HCT116 (cell line): ENCODE measurements around the gene DHPS. TPM values are rescaled to one million over a fixed set of nuclear protein-coding genes. Genes with fewer than 3 reads are reported as not detected.

ENCODE experiments used
- ATAC-seq: fragments of 200-7000 bp; cut with Tn5 transposase; 2 replicates; pipeline ENCODE4 v1.9.1; 2020; ENCODE audit warnings: mild to moderate bottlenecking, moderate library complexity
- BruUV-seq: library from RNA; stranded (reverse); fragments of 400-500 nt; replicated peaks from 2 replicates; lab custom pipeline; 2021; lab: Mats Ljungman, UMichigan
- CTCF ChIA-PET: fragments of 300-600 bp; sonication (Branson Sonifier 250); formaldehyde crosslinking; loops from one replicate; lab custom pipeline; 2021; ENCODE audit warnings: antibody characterized with exemption; lab: Charles Lee
- POLR2A ChIA-PET: fragments of 300-600, 350-600 bp; sonication (Branson Sonifier 250); formaldehyde crosslinking; loops from one replicate; lab custom pipeline; 2021; ENCODE audit warnings: antibody characterized with exemption; lab: Charles Lee
- RAD21 ChIA-PET, 2 experiments: fragments of 300-600 bp; sonication (Branson Sonifier 250); formaldehyde crosslinking; loops; one replicate each; lab custom pipeline; 2023; ENCODE audit warnings: low total read pairs in 2 of 2; ENCODE audit not compliant: uncharacterized antibody in 2 of 2, unreplicated experiment in 2 of 2, low non-redundant PET in 1 of 2; lab: Charles Lee
- DNase-seq: peaks from one replicate; pipeline ENCODE4 v3.0.0-alpha.2; 2010; ENCODE audit warnings: low read depth, low spot score
- H2AFZ ChIP-seq: fragments of 200-600 bp; shearing (Covaris generic), sonication (generic); 2 replicates; pipeline ENCODE4 v1.6.1; 2017; ENCODE audit warnings: low read depth, mixed run types, mixed read lengths, antibody characterized with exemption, low read length; ENCODE audit not compliant: poor library complexity, severe bottlenecking
- H3K27ac ChIP-seq: 2 replicates; pipeline ENCODE4 v1.5.1; 2012; ENCODE audit warnings: low read depth, low read length
- H3K27me3 ChIP-seq: fragments of 200-600 bp; sonication (generic); 2 replicates; pipeline ENCODE4 v1.6.1; 2016; ENCODE audit warnings: mixed run types, low read length, mixed read lengths; ENCODE audit not compliant: insufficient read depth
- H3K36me3 ChIP-seq, 2 experiments: fragments of 200-500 bp in 1 of 2; fragments of 200-600 bp in 1 of 2; sonication (Bioruptor generic) in 1 of 2; sonication (generic) in 1 of 2; 2 replicates each; pipeline versions ENCODE4 v1.5.1 to v1.6.1; 2014 to 2016; ENCODE audit warnings: low read length in 2 of 2, inconsistent platforms in 1 of 2, mixed read lengths in 1 of 2, mixed run types in 1 of 2; ENCODE audit not compliant: insufficient read depth in 2 of 2, control insufficient read depth in 1 of 2
- H3K4me1 ChIP-seq, 2 experiments: fragments of 200-600 bp in 1 of 2; sonication (generic) in 1 of 2; 2 replicates each; pipeline versions ENCODE4 v1.5.1 to v1.6.1; 2012 to 2017; ENCODE audit warnings: low read length in 2 of 2, inconsistent platforms in 1 of 2, mild to moderate bottlenecking in 1 of 2, mixed read lengths in 1 of 2, mixed run types in 1 of 2, moderate library complexity in 1 of 2; ENCODE audit not compliant: insufficient read depth in 2 of 2, control insufficient read depth in 1 of 2
- H3K4me2 ChIP-seq: fragments of 200-600 bp; sonication (generic); 2 replicates; pipeline ENCODE4 v1.6.1; 2017; ENCODE audit warnings: mixed run types, low read length, mixed read lengths
- H3K4me3 ChIP-seq, 2 experiments: fragments of 200-600 bp in 1 of 2; sonication (generic) in 1 of 2; replicated peaks in 1 of 2; 2 replicates each; pipeline ENCODE4 v1.5.1; 2011 to 2016; ENCODE audit warnings: low read length in 2 of 2, control low read depth in 1 of 2, low read depth in 1 of 2, mild to moderate bottlenecking in 1 of 2, mixed read lengths in 1 of 2, mixed run types in 1 of 2
- H3K79me2 ChIP-seq: fragments of 200-600 bp; sonication (generic); 2 replicates; pipeline ENCODE4 v1.6.1; 2017; ENCODE audit warnings: mild to moderate bottlenecking, mixed run types, low read length, moderate library complexity, mixed read lengths; ENCODE audit not compliant: insufficient read depth
- H3K9ac ChIP-seq: fragments of 200-600 bp; sonication (generic); 2 replicates; pipeline ENCODE4 v1.6.1; 2016; ENCODE audit warnings: low read length, mixed read lengths
- H3K9me2 ChIP-seq: fragments of 200-600 bp; sonication (generic), shearing (Covaris generic); 2 replicates; pipeline ENCODE4 v1.6.1; 2017; ENCODE audit warnings: mixed run types, mild to moderate bottlenecking, moderate library complexity; ENCODE audit not compliant: insufficient read depth
- H3K9me3 ChIP-seq, 2 experiments: fragments of 200-500 bp in 1 of 2; fragments of 200-600 bp in 1 of 2; sonication (Bioruptor generic) in 1 of 2; sonication (generic) in 1 of 2; 2 replicates each; pipeline ENCODE4 v1.6.1; 2014 to 2017; ENCODE audit warnings: low read length in 2 of 2, mixed read lengths in 2 of 2, inconsistent platforms in 1 of 2, low read depth in 1 of 2, mild to moderate bottlenecking in 1 of 2, mixed run types in 1 of 2, moderate library complexity in 1 of 2; ENCODE audit not compliant: control insufficient read depth in 1 of 2, insufficient read depth in 1 of 2
- H4K20me1 ChIP-seq: fragments of 200-600 bp; sonication (generic), shearing (Covaris generic); 2 replicates; pipeline ENCODE4 v1.6.1; 2017; ENCODE audit warnings: mixed run types, mild to moderate bottlenecking, moderate library complexity; ENCODE audit not compliant: insufficient read depth
- CBX3 ChIP-seq: IDR thresholded peaks from 2 replicates; pipeline ENCODE4 v1.6.1; 2012; ENCODE audit warnings: low read depth
- CEBPB ChIP-seq: IDR thresholded peaks from 2 replicates; pipeline ENCODE4 v1.6.1; 2012; ENCODE audit warnings: low read depth
- ELF1 ChIP-seq: IDR thresholded peaks from 2 replicates; pipeline ENCODE4 v1.6.1; 2012; ENCODE audit warnings: low read depth, borderline replicate concordance
- EZH2 ChIP-seq: fragments of 200-600 bp; sonication (generic); IDR thresholded peaks from 2 replicates; pipeline ENCODE4 v1.6.1; 2017; ENCODE audit warnings: antibody characterized with exemption, mixed run types
- POLR2A ChIP-seq: IDR thresholded peaks from 2 replicates; pipeline ENCODE4 v1.7.0; 2011; ENCODE audit warnings: borderline replicate concordance; ENCODE audit not compliant: insufficient read depth, insufficient read length; ENCODE audit errors: extremely low read depth
- POLR2AphosphoS5 ChIP-seq: IDR thresholded peaks from 2 replicates; pipeline ENCODE4 v1.6.1; 2011; ENCODE audit warnings: mild to moderate bottlenecking, low read depth, low read length, moderate library complexity
- RAD21 ChIP-seq: IDR thresholded peaks from 2 replicates; pipeline ENCODE4 v1.6.1; 2012; ENCODE audit warnings: low read depth, mild to moderate bottlenecking
- SP1 ChIP-seq: IDR thresholded peaks from 2 replicates; pipeline ENCODE4 v1.6.1; 2012; ENCODE audit warnings: low read depth
- TCF7L2 ChIP-seq: IDR thresholded peaks from 2 replicates; pipeline ENCODE4 v1.7.0; 2011; ENCODE audit warnings: borderline replicate concordance, inconsistent platforms; ENCODE audit not compliant: insufficient read depth, insufficient read length; ENCODE audit errors: extremely low read depth
- YY1 ChIP-seq: IDR thresholded peaks from 2 replicates; pipeline ENCODE4 v1.6.1; 2011; ENCODE audit warnings: low read length, low read depth, moderate library complexity, mild to moderate bottlenecking; ENCODE audit not compliant: insufficient replicate concordance; ENCODE audit errors: extremely low read depth
- ZBTB33 ChIP-seq: IDR thresholded peaks from 2 replicates; pipeline ENCODE4 v1.6.1; 2011; ENCODE audit warnings: mild to moderate bottlenecking, low read length, moderate library complexity; ENCODE audit not compliant: insufficient replicate concordance; ENCODE audit errors: extremely low read depth
- ZFX ChIP-seq: fragments of 450-650 bp; IDR thresholded peaks from 2 replicates; pipeline ENCODE4 v1.6.1; 2017
- ZNF274 ChIP-seq: fragments of 200-500 bp; sonication (Bioruptor generic); IDR thresholded peaks from 2 replicates; pipeline ENCODE4 v1.6.1; 2014; ENCODE audit warnings: mild to moderate bottlenecking, low read depth, low read length, inconsistent platforms
- intact Hi-C: fragments of 100-400 bp; cut with micrococcal nuclease; formaldehyde crosslinking; loops from 2 replicates; pipeline ENCODE4 v1.10.0; 2022
- total RNA-seq: library from RNA; stranded (reverse); gene quantifications from one replicate; pipeline ENCODE4 v1.2.1, GENCODE V29; 2021; ENCODE audit not compliant: unreplicated experiment
- TF ChIP-seq, protein P1 (sequence below): IDR thresholded peaks from 2 replicates; pipeline ENCODE4 v1.6.1; 2012
- TF ChIP-seq, protein P2 (sequence below): IDR thresholded peaks from 2 replicates; pipeline ENCODE4 v1.6.1; 2012
- TF ChIP-seq, protein P3 (sequence below), 3 experiments: fragments of 200-600 bp in 1 of 3; sonication (generic) in 1 of 3; IDR thresholded peaks in 2 of 3; conservative IDR thresholded peaks in 1 of 3; 2 replicates each; pipeline ENCODE4 v1.5.1; 2012 to 2017; ENCODE audit warnings: low read depth in 2 of 3, low read length in 2 of 3, antibody characterized with exemption in 1 of 3, borderline replicate concordance in 1 of 3, control low read depth in 1 of 3, mild to moderate bottlenecking in 1 of 3, mixed read lengths in 1 of 3, mixed run types in 1 of 3, moderate library complexity in 1 of 3; ENCODE audit not compliant: insufficient read depth in 1 of 3

Gene DHPS
- total RNA-seq, 1 experiment from 2014 or later: 134 TPM

GRCh38 chr19:12696366-12697335 lies 15.0 kb upstream of the DHPS start, which contains the start of gene FBXW9 (continued):
- TF ChIP-seq, protein P1, sequence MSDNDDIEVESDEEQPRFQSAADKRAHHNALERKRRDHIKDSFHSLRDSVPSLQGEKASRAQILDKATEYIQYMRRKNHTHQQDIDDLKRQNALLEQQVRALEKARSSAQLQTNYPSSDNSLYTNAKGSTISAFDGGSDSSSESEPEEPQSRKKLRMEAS: peak; percentile 89
- no peak for TF ChIP-seq ZNF274
- no peak for TF ChIP-seq TCF7L2
- peak; percentile 71 for TF ChIP-seq POLR2A
- TF ChIP-seq, protein P2, sequence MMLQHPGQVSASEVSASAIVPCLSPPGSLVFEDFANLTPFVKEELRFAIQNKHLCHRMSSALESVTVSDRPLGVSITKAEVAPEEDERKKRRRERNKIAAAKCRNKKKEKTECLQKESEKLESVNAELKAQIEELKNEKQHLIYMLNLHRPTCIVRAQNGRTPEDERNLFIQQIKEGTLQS: no peak

GRCh38 chr19:12695997-12696365 lies 14.3 kb upstream of the DHPS start:
- no peaks in the 10 kb centered on the region for H3K9me2 ChIP-seq
- H3K9ac ChIP-seq: peak overlapping the region; percentile 90
- no TSS peak for BruUV-seq
- intact Hi-C loops: no loop called here
- no peaks in the 10 kb centered on the region for H4K20me1 ChIP-seq
- no peaks in the 10 kb centered on the region for H3K9me3 ChIP-seq
- peaks cover 11 to 17% of the 10 kb centered on the region in 2 experiments; a peak in 3 of 4 replicates for H3K36me3 ChIP-seq
- H3K4me3 ChIP-seq: peak overlapping the region; percentile 88 to 92
- CTCF ChIA-PET: no interaction called here
- H3K27ac ChIP-seq: peak overlapping the region; percentile 53
- peaks cover 10% of the 10 kb centered on the region; the same call in 1 of the 2 replicates for H3K79me2 ChIP-seq
- H2AFZ ChIP-seq: no peak overlapping the region
- ATAC-seq (peak; percentile 46), DNase-seq (no peak)
- H3K4me2 ChIP-seq: peak overlapping the region; percentile 93
- POLR2A ChIA-PET: interaction anchor here (1.5 to 1.6 kb wide), 2 partner anchors 14 to 87 kb away, joined by 3 to 8 read pairs; partner anchors contain the start of gene DHPS
- RAD21 ChIA-PET: no interaction called here
- no peaks in the 10 kb centered on the region for H3K27me3 ChIP-seq
- H3K4me1 ChIP-seq: peaks cover 9 to 23% of the 10 kb centered on the region in 2 experiments; a peak in 3 of 4 replicates
- TF ChIP-seq SP1 (no peak), CBX3 (no peak), POLR2AphosphoS5 (no peak), YY1 (no peak), TCF7L2 (no peak), POLR2A (no peak), ZFX (no peak), ZBTB33 (no peak), CEBPB (no peak), EZH2 (no peak), ELF1 (no peak), RAD21 (no peak)
- TF ChIP-seq, protein P2: no peak
- TF ChIP-seq, protein P3, sequence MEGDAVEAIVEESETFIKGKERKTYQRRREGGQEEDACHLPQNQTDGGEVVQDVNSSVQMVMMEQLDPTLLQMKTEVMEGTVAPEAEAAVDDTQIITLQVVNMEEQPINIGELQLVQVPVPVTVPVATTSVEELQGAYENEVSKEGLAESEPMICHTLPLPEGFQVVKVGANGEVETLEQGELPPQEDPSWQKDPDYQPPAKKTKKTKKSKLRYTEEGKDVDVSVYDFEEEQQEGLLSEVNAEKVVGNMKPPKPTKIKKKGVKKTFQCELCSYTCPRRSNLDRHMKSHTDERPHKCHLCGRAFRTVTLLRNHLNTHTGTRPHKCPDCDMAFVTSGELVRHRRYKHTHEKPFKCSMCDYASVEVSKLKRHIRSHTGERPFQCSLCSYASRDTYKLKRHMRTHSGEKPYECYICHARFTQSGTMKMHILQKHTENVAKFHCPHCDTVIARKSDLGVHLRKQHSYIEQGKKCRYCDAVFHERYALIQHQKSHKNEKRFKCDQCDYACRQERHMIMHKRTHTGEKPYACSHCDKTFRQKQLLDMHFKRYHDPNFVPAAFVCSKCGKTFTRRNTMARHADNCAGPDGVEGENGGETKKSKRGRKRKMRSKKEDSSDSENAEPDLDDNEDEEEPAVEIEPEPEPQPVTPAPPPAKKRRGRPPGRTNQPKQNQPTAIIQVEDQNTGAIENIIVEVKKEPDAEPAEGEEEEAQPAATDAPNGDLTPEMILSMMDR (IDR thresholded peaks at IDR 0.05 in 2 of 3, conservative IDR thresholded peaks at IDR 0.05 in 1 of 3; ENCODE audit: borderline replicate concordance in 1 of 3, insufficient read depth in 1 of 3, low read depth in 2 of 3, low read length in 2 of 3): no peak
- TF ChIP-seq, protein P1: no peak
